Ovary (tissue), 9 donors: Measurements from ENCODE around the gene RHBDL1. TPM values are rescaled to one million over a fixed set of nuclear protein-coding genes. Genes with fewer than 3 reads are reported as not detected.
A peak's percentile ranks its signal among the peaks of the same experiment; 100 is the strongest.

Experiments
- DNase-seq, 5 donors: peaks; one replicate each; pipeline ENCODE4 v3.0.0-alpha.2; 2019 to 2020
- H3K27ac ChIP-seq, 2 donors: fragments of 200-600 bp; one replicate each; pipeline versions ENCODE4 v1.5.1 to v1.8.0; 2019 to 2022
- H3K27me3 ChIP-seq: fragments of 200-600 bp; one replicate; pipeline ENCODE4 v1.8.0; 2022
- H3K36me3 ChIP-seq: fragments of 200-600 bp; sonication (generic); one replicate; pipeline ENCODE4 v1.5.1; 2019
- H3K4me1 ChIP-seq: one replicate; pipeline ENCODE4 v1.8.1; 2013; ENCODE audit warnings: mild to moderate bottlenecking, moderate library complexity; ENCODE audit not compliant: insufficient read depth
- H3K4me3 ChIP-seq: fragments of 200-600 bp; sonication (generic); one replicate; pipeline ENCODE4 v1.5.1; 2017
- H3K9me3 ChIP-seq, 2 donors: fragments of 200-600 bp in 1 of 2; sonication (generic) in 1 of 2; one replicate each; pipeline versions ENCODE4 v1.5.1 to v1.8.1; 2013 to 2019; ENCODE audit warnings: mild to moderate bottlenecking in 1 of 2, moderate library complexity in 1 of 2
- CTCF ChIP-seq, 3 donors: fragments of 450-650 bp in 2 of 3; fragments of 200-600 bp in 1 of 3; IDR thresholded peaks; one replicate each; pipeline versions ENCODE4 v1.5.1 to v1.8.0; 2016 to 2022; ENCODE audit warnings: antibody characterized with exemption in 3 of 3, mild to moderate bottlenecking in 1 of 3
- EP300 ChIP-seq: sonication (generic); formaldehyde crosslinking; IDR thresholded peaks from one replicate; pipeline ENCODE4 v1.6.1; 2017; ENCODE audit warnings: antibody characterized with exemption
- POLR2A ChIP-seq: fragments of 450-650 bp; IDR thresholded peaks from one replicate; pipeline ENCODE4 v1.6.1; 2017; ENCODE audit warnings: antibody characterized with exemption, mild to moderate bottlenecking, moderate library complexity
- WGBS, 3 donors: extraction: QIAGEN DNeasy Blood & Tissue Kit in 1 of 3; methylation state at CpG; one replicate each; pipeline versions ENCODE4 v1.1.5 to v1.1.7; 2013 to 2017; 5-methylcytosine and 5-hydroxymethylcytosine counted together
- intact Hi-C, 4 donors: fragments of 100-400 bp; cut with DNase I; formaldehyde crosslinking; loops; one replicate each; pipeline versions ENCODE4 v1.11.0 to v1.15.1; 2022 to 2023
- polyA plus RNA-seq, 2 donors: library from polyadenylated mRNA; stranded (reverse); fragments of 200-250 nt in 1 of 2; fragments of 350-450 nt in 1 of 2; fragmentation: Illumina TruSeq in 1 of 2; extraction: RNeasy Lipid Tissue Mini Kit (QIAGEN cat#74804) in 1 of 2; gene quantifications; one replicate each; pipeline ENCODE4 v1.2.3, GENCODE V29; 2013 to 2014
- total RNA-seq, 7 donors: library from RNA; depleted of rRNA in 2 of 7; stranded (reverse); fragments of >200 nt in 2 of 7; fragmentation: NEBNext Ultra II Directional in 3 of 7; extraction: Animal tissue kit (Norgen Biotek cat#: 25700) in 3 of 7; gene quantifications; one replicate each; pipeline versions ENCODE4 v1.1.0 to v1.2.4, GENCODE V29; 2016 to 2023
- donor health status: DM: no; HTN: no; CAD: no; lungs with moderate emphysema.
- donor health status: DM: no; HTN: no; CAD: no.
- donor health status: Bipolar disorder and iron deficiency.
- donor health status: DM: yes; HTN: yes; CAD: no.
- donor health status: DM: no; HTN: no; CAD: no.
- donor health status: DM: yes; HTN: yes; CAD: no.

Gene RHBDL1
- total and polyA plus RNA-seq, 9 donors: 0.50 to 4.3 (median 1.4) TPM; not detected in 1

DNA sequence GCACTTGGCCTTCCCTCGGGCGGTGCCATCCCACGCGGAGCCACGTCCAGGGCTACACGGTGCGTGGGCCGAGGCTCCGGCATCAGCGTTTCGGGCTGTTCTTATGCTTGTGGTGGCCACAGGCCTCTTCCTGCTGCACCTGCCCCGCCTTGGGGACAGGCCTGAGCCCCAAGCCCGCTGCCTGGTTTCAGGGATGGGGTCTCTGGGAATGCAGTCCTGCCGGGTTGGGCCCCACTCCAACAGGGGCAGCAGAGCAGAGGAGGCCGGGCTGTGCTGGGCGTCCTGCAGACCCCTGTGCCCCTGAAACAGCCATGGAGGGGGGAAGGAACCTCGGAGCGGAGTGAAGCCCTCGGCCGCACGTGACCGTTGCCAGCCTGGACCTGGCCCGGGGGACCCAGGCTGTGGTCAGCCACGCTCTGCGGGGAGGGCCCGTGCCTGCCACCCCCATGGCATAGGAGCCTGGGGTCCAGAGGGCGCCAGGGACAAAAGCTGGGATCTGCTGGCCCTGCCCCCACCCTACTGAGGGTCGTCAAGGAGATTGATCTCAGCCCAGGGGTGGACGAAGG lies 45.1 kb upstream of the RHBDL1 start:
- Histone ChIP-seq H3K4me3 (no peak overlapping the region), H3K36me3 (no peaks in the 10 kb centered on the region), H3K4me1 (peaks cover 17% of the 10 kb centered on the region), H3K27me3 (no peaks in the 10 kb centered on the region), H3K9me3 (no peaks in the 10 kb centered on the region), H3K27ac (peak overlapping the region in 1 of 2 donors; percentile 12)
- intact Hi-C loops: loop anchor here in 1 of 4 donors (10.0 kb wide), 1 partner anchor 1334 kb away; the partner anchor contains the start of genes RNF151 and RPS2
- DNase-seq: peak in 3 of 5 donors; percentile 25 to 49 (median 26)
- 27 to 35% (median 31%) methylated on average over 23 to 29 of the region's 29 CpGs for WGBS, 3 donors
- TF ChIP-seq CTCF (IDR thresholded peaks at IDR 0.05): no peak
- no peak for TF ChIP-seq EP300
- TF ChIP-seq POLR2A: no peak

GRCh38 chr16:630815-631405 lies 44.6 kb upstream of the RHBDL1 start, which contains the start of gene WFIKKN1:
Gene WFIKKN1 (plus strand): TSS chr16:630985. CDS start chr16:631254, 269 bp downstream.
- intact Hi-C loops: loop anchor here in 1 of 4 donors (10.0 kb wide), 1 partner anchor 1334 kb away; the partner anchor contains the start of genes RNF151 and RPS2
- peaks cover 20% of the 10 kb centered on the region for H3K4me1 ChIP-seq
- H3K36me3 ChIP-seq: no peaks in the 10 kb centered on the region
- H3K9me3 ChIP-seq: no peaks in the 10 kb centered on the region
- peak within 1 kb of the TSS in 1 of 2 donors; percentile 12 for H3K27ac ChIP-seq
- H3K4me3 ChIP-seq: no peak within 1 kb of the TSS
- peak; percentile 45 to 75 (median 68) for DNase-seq
- no peaks in the 10 kb centered on the region for H3K27me3 ChIP-seq
- WGBS, 3 donors: 2 to 5% (median 3%) methylated on average over 14 to 23 of the region's 23 CpGs
- TF ChIP-seq CTCF (IDR thresholded peaks at IDR 0.05) (no peak), POLR2A (no peak), EP300 (no peak)

DNA sequence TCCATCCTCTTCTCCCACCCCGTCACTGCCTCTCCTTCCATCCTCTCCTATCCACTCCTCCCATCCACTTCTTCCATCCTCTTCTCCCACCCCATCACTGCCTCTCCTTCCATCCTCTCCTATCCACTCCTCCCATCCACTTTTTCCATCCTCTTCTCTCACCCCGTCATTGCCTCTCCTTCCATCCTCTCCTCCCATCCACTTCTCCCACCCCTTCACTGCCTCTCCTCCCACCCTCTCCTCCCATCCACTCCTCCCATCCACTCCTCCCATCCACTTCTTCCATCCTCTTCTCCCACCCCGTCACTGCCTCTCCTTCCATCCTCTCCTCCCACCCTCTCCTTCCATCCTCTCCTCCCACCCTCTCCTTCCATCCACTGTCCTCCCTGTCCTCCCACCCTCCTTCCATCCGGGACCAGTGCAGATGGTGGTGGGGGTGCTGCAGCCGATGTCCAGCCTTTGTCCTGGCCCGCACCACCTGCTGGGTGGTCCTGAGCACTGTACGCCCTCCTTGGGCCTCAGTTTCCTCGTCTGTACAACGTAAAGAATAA lies 43.6 kb upstream of the RHBDL1 start:
- Histone ChIP-seq H3K4me1 (peaks cover 20% of the 10 kb centered on the region), H3K27ac (no peak overlapping the region), H3K36me3 (no peaks in the 10 kb centered on the region), H3K27me3 (no peaks in the 10 kb centered on the region), H3K9me3 (no peaks in the 10 kb centered on the region), H3K4me3 (no peak overlapping the region)
- no peak for TF ChIP-seq POLR2A
- no peak for TF ChIP-seq CTCF (IDR thresholded peaks at IDR 0.05)
- no peak for TF ChIP-seq EP300
- no peak for DNase-seq
- intact Hi-C loops: loop anchor here in 1 of 4 donors (10.0 kb wide), 1 partner anchor 1333 kb away; the partner anchor contains the start of genes RNF151 and RPS2
- WGBS, 3 donors: 35 to 46% (median 39%) methylated on average over 8 to 9 of the region's 9 CpGs

GRCh38 chr16:632486-633335 lies 42.8 kb upstream of the RHBDL1 start:
- H3K27ac ChIP-seq: no peak overlapping the region
- intact Hi-C loops: loop anchor here in 1 of 4 donors (10.0 kb wide), 1 partner anchor 1332 kb away; the partner anchor contains the start of genes RNF151 and RPS2
- peaks cover 24% of the 10 kb centered on the region for H3K4me1 ChIP-seq
- no peak overlapping the region for H3K4me3 ChIP-seq
- H3K9me3 ChIP-seq: no peaks in the 10 kb centered on the region
- 90 to 95% (median 90%) methylated on average over 50 to 67 of the region's 67 CpGs for WGBS, 3 donors
- H3K36me3 ChIP-seq: no peaks in the 10 kb centered on the region
- TF ChIP-seq CTCF (IDR thresholded peaks at IDR 0.05) (no peak), POLR2A (no peak), EP300 (no peak)
- peak in 4 of 5 donors; percentile 20 to 49 (median 44) for DNase-seq
- no peaks in the 10 kb centered on the region for H3K27me3 ChIP-seq
